Small intestine (tissue), 7 donors: Measurements from ENCODE around the gene SYK. TPM values are rescaled to one million over a fixed set of nuclear protein-coding genes. Genes with fewer than 3 reads are reported as not detected.
"Not testable (repeated sequence)": the region's sequence is repeated elsewhere in the genome, so short reads cannot be mapped to it uniquely, and the experiment has no call there.

Experiments used
- DNase-seq, 2 donors: peaks; one replicate each; pipeline versions ENCODE4 v3.0.0 to v3.0.0-alpha.2; 2013
- FAIRE-seq: peaks from 2 replicates; lab custom pipeline; 2012; peaks lifted over from hg19 to GRCh38; lab: Jason Lieb, UNC
- H3K27ac ChIP-seq, 3 donors: one replicate each; pipeline ENCODE4 v1.5.1; 2013; ENCODE audit warnings: low read length in 2 of 3, mild to moderate bottlenecking in 2 of 3, control low read depth in 1 of 3, inconsistent platforms in 1 of 3, low read depth in 1 of 3, moderate library complexity in 1 of 3
- H3K27me3 ChIP-seq, 3 donors: one replicate each; pipeline ENCODE4 v1.6.1; 2013; ENCODE audit warnings: low read length in 3 of 3, inconsistent platforms in 1 of 3; ENCODE audit not compliant: control insufficient read depth in 3 of 3, insufficient read depth in 3 of 3
- H3K36me3 ChIP-seq, 3 donors: one replicate each; pipeline ENCODE4 v1.6.1; 2013; ENCODE audit warnings: low read length in 3 of 3, inconsistent platforms in 1 of 3, low read depth in 1 of 3, mild to moderate bottlenecking in 1 of 3, moderate library complexity in 1 of 3; ENCODE audit not compliant: control insufficient read depth in 3 of 3, insufficient read depth in 2 of 3
- H3K4me1 ChIP-seq, 3 donors: one replicate each; pipeline ENCODE4 v1.6.1; 2013; ENCODE audit warnings: low read length in 2 of 3, inconsistent platforms in 1 of 3, low read depth in 1 of 3, mild to moderate bottlenecking in 1 of 3, moderate library complexity in 1 of 3; ENCODE audit not compliant: control insufficient read depth in 3 of 3, insufficient read depth in 2 of 3
- H3K4me3 ChIP-seq, 3 donors: one replicate each; pipeline ENCODE4 v1.5.1; 2013; ENCODE audit warnings: low read length in 3 of 3, control low read depth in 1 of 3, inconsistent platforms in 1 of 3, low read depth in 1 of 3, mild to moderate bottlenecking in 1 of 3, moderate library complexity in 1 of 3
- H3K9me3 ChIP-seq, 2 donors: one replicate each; pipeline ENCODE4 v1.6.1; 2013; ENCODE audit warnings: low read depth in 1 of 2, low read length in 1 of 2; ENCODE audit not compliant: control insufficient read depth in 2 of 2, insufficient read depth in 1 of 2
- WGBS, 3 donors: extraction: QIAGEN DNeasy Blood & Tissue Kit; methylation state at CpG; one replicate each; pipeline ENCODE4 v1.1.7; 2013; 5-methylcytosine and 5-hydroxymethylcytosine counted together
- polyA plus RNA-seq, 4 donors: library from polyadenylated mRNA; stranded (reverse) in 3 of 4; unstranded in 1 of 4; fragments of 200-250 nt in 3 of 4; fragments of 120-200 nt in 1 of 4; gene quantifications; one replicate each; pipeline versions ENCODE4 v1.2.1 to v1.2.3, GENCODE V29; 2013
- donor health status: healthy with polysubstance abuse.
- donor health status: control.
- donor health status: control.
- donor health status: Bipolar disorder and iron deficiency.
- donor health status: healthy.

The SYK gene
- polyA plus RNA-seq, 4 donors = 28.7 to 40.9 (median 31.7) TPM

- H3K36me3 ChIP-seq, H3K27ac ChIP-seq, FAIRE-seq, DNase-seq, H3K27me3 ChIP-seq, H3K9me3 ChIP-seq, H3K4me1 ChIP-seq, H3K4me3 ChIP-seq: not testable (repeated sequence)
- WGBS, 3 donors = 76 to 100% (median 91%) methylated on average over 1 of the region's 1 CpG
Observed at GRCh38 chr9:90821236-90821635, 19.6 kb downstream of the SYK start.

- FAIRE-seq (no peak), DNase-seq (no peak)
- H3K4me1 ChIP-seq = peaks cover 0 to 2% (median 0%) of the 10 kb centered on the region in 3 donors
- H3K9me3 ChIP-seq = peaks cover 0 to 10% of the 10 kb centered on the region in 2 donors
- H3K36me3 ChIP-seq = peaks cover 0 to 8% (median 3%) of the 10 kb centered on the region in 3 donors
- H3K27me3 ChIP-seq = no peaks in the 10 kb centered on the region
- 91 to 97% (median 92%) methylated on average over 5 of the region's 5 CpGs for WGBS, 3 donors
- H3K4me3 ChIP-seq = no peak overlapping the region
- no peak overlapping the region for H3K27ac ChIP-seq
Observed at GRCh38 chr9:90821697-90822096, 20.1 kb downstream of the SYK start.

- WGBS, 3 donors = 94 to 97% (median 94%) methylated on average over 2 of the region's 2 CpGs
- Histone ChIP-seq H3K27me3 (no peaks in the 10 kb centered on the region), H3K36me3 (peaks cover 0 to 9% (median 3%) of the 10 kb centered on the region in 3 donors), H3K4me3 (no peak overlapping the region), H3K27ac (no peak overlapping the region), H3K9me3 (peaks cover 0 to 10% of the 10 kb centered on the region in 2 donors), H3K4me1 (peaks cover 0 to 3% (median 3%) of the 10 kb centered on the region in 3 donors)
- no peak for DNase-seq
- FAIRE-seq = no peak
Observed at GRCh38 chr9:90822866-90823265, 21.2 kb downstream of the SYK start.

- Histone ChIP-seq H3K36me3 (peaks cover 0 to 13% (median 3%) of the 10 kb centered on the region in 3 donors), H3K4me1 (peaks cover 0 to 3% (median 3%) of the 10 kb centered on the region in 3 donors), H3K27ac (no peak overlapping the region), H3K4me3 (no peak overlapping the region), H3K27me3 (no peaks in the 10 kb centered on the region), H3K9me3 (peaks cover 0 to 10% of the 10 kb centered on the region in 2 donors)
- WGBS, 3 donors = 70 to 94% (median 78%) methylated on average over 1 of the region's 1 CpG
- no peak for DNase-seq
- no peak for FAIRE-seq
Observed at GRCh38 chr9:90825586-90825985, 24.0 kb downstream of the SYK start.

DNA sequence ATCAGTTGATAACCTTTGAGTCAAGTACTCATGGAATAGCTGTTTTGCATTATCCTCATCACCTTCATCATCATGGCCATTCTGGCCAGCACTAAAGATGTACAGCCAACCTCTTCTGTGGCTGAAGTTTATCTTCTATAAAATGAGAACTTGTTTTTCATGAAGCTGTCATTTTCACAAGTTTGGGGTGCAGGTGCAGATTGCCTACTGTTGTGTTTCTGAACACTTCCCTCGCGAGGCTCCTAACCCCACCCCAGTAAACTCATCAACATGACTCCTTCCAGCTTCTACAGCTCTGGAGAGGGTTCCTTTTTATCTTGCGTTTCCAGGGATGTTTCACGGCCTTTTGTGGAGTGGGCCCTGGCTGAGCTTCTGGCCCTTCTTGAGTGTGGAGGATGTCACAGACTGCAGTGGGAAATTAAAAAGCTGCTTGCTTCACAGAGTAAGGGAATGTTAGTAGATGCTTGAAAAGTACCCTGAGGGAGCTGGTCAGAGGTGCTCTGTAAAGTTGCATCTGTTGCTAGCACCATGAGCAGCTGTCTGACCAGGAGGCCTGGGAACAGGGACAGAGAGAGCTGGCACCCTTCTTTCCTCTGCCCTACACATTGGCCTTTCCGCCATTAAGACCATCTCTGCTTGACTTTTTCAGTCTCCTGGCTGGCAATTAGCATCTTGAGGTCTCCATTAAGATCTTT lies 24.9 kb downstream of the SYK start:
- peaks cover 0 to 10% of the 10 kb centered on the region in 2 donors for H3K9me3 ChIP-seq
- no peak overlapping the region for H3K4me3 ChIP-seq
- no peak for FAIRE-seq
- peaks cover 2 to 9% (median 3%) of the 10 kb centered on the region in 3 donors for H3K4me1 ChIP-seq
- 83 to 91% (median 85%) methylated on average over 5 of the region's 5 CpGs for WGBS, 3 donors
- DNase-seq = no peak
- no peaks in the 10 kb centered on the region for H3K27me3 ChIP-seq
- H3K27ac ChIP-seq = peak overlapping the region in 1 of 3 donors; percentile 14
- H3K36me3 ChIP-seq = peaks cover 0 to 13% (median 3%) of the 10 kb centered on the region in 3 donors

DNA sequence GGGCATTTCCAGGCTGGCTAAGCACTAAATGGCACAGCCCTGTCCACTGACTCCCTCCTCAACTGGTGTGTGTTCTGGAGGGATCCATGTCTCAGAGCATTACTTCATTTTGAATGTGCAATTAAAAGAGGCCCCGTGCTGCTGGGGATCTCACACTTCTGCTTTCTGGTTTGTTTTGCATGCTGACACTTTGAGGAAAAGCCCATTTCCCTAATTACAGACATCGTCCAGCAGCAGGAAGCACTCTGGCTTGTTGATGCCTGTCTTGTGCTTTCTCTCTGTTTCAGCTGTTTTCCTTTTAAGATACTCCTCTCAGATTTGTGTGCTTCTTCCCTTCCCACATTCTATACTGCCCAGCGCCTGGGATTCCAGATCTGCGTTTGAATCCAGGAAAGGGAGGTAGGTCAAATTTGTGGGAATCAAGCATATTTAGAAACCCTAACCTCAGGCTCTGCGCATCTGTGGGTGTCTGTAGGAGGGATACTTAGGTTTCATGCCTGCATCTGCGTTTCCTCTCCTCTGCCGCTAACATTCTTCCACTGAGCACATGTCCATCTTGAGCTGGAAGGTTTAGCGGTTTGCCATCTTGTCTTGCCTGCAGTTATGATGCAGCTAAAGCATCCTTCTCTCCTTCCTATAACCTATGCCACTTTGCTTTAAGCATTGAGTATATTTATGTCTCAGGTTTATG lies 25.7 kb downstream of the SYK start:
- Histone ChIP-seq H3K4me3 (no peak overlapping the region), H3K4me1 (peaks cover 2 to 17% (median 3%) of the 10 kb centered on the region in 3 donors), H3K27me3 (no peaks in the 10 kb centered on the region), H3K36me3 (peaks cover 0 to 13% (median 3%) of the 10 kb centered on the region in 3 donors), H3K9me3 (peaks cover 0 to 7% of the 10 kb centered on the region in 2 donors), H3K27ac (peak overlapping the region in 1 of 3 donors; percentile 32)
- no peak for FAIRE-seq
- WGBS, 3 donors = 48 to 76% (median 64%) methylated on average over 8 of the region's 8 CpGs
- no peak for DNase-seq

- Histone ChIP-seq H3K9me3 (peaks cover 0 to 7% of the 10 kb centered on the region in 2 donors), H3K4me1 (peaks cover 6 to 28% (median 9%) of the 10 kb centered on the region in 3 donors), H3K27ac (no peak overlapping the region), H3K4me3 (no peak overlapping the region), H3K27me3 (no peaks in the 10 kb centered on the region), H3K36me3 (peaks cover 0 to 10% (median 0%) of the 10 kb centered on the region in 3 donors)
- DNase-seq = no peak
- 86 to 95% (median 93%) methylated on average over 5 of the region's 5 CpGs for WGBS, 3 donors
- no peak for FAIRE-seq
Observed at GRCh38 chr9:90830051-90830450, 28.4 kb downstream of the SYK start.

- no peak overlapping the region for H3K27ac ChIP-seq
- DNase-seq (no peak), FAIRE-seq (no peak)
- no peaks in the 10 kb centered on the region for H3K27me3 ChIP-seq
- peaks cover 6 to 28% (median 9%) of the 10 kb centered on the region in 3 donors for H3K4me1 ChIP-seq
- WGBS, 3 donors = 34 to 48% (median 36%) methylated on average over 3 of the region's 3 CpGs
- no peak overlapping the region for H3K4me3 ChIP-seq
- H3K36me3 ChIP-seq = peaks cover 0 to 14% (median 0%) of the 10 kb centered on the region in 3 donors
- peaks cover 0 to 7% of the 10 kb centered on the region in 2 donors for H3K9me3 ChIP-seq
Observed at GRCh38 chr9:90830977-90831376, 29.4 kb downstream of the SYK start.
